Neural crest cell (in vitro differentiated cells): ENCODE results near the gene SORL1-AS1.

ENCODE experiments used
- DNase-seq: peaks from one replicate; pipeline ENCODE4 v3.0.0; 2021; ENCODE audit warnings: low read depth, mixed read lengths, low spot score
- H3K27ac Mint-ChIP-seq: one replicate; pipeline ENCODE4 v1.8.0; 2021; ENCODE audit warnings: mild to moderate bottlenecking, mixed read lengths; ENCODE audit not compliant: unreplicated experiment
- H3K27me3 Mint-ChIP-seq: 2 replicates; pipeline ENCODE4 v1.8.0; 2021; ENCODE audit warnings: low read depth, mild to moderate bottlenecking, mixed read lengths
- H3K36me3 Mint-ChIP-seq: 2 replicates; pipeline ENCODE4 v1.8.0; 2021; ENCODE audit warnings: low read depth, mild to moderate bottlenecking, mixed read lengths
- H3K4me1 Mint-ChIP-seq: 2 replicates; pipeline ENCODE4 v1.8.0; 2021; ENCODE audit warnings: mixed read lengths
- H3K4me3 Mint-ChIP-seq: one replicate; pipeline ENCODE4 v1.8.0; 2021; ENCODE audit warnings: mild to moderate bottlenecking, mixed read lengths
- H3K9me3 Mint-ChIP-seq: 2 replicates; pipeline ENCODE4 v1.8.0; 2021; ENCODE audit warnings: mixed read lengths
- CTCF ChIP-seq: fragments of 200-600 bp; sonication (generic); conservative IDR thresholded peaks from 2 replicates; pipeline ENCODE4 v1.5.0; 2021; ENCODE audit warnings: antibody characterized with exemption, mild to moderate bottlenecking

Gene SORL1-AS1

GRCh38 chr11:121439759-121440158, 13.0 kb downstream of the SORL1-AS1 start:
- Mint-ChIP-seq H3K27me3 (peaks cover 7% of the 10 kb centered on the region), H3K4me3 (no peak overlapping the region), H3K9me3 (no peaks in the 10 kb centered on the region), H3K27ac (no peak overlapping the region), H3K36me3 (no peaks in the 10 kb centered on the region), H3K4me1 (no peaks in the 10 kb centered on the region)
- DNase-seq = no peak
- TF ChIP-seq CTCF = no peak

GRCh38 chr11:121439337-121439736, 13.4 kb downstream of the SORL1-AS1 start:
- no peak overlapping the region for H3K4me3 Mint-ChIP-seq
- peaks cover 8% of the 10 kb centered on the region for H3K27me3 Mint-ChIP-seq
- TF ChIP-seq CTCF = no peak
- no peak for DNase-seq
- H3K27ac Mint-ChIP-seq = no peak overlapping the region
- H3K4me1 Mint-ChIP-seq = no peaks in the 10 kb centered on the region
- H3K9me3 Mint-ChIP-seq = no peaks in the 10 kb centered on the region
- no peaks in the 10 kb centered on the region for H3K36me3 Mint-ChIP-seq

GRCh38 chr11:121437686-121438078, 15.1 kb downstream of the SORL1-AS1 start:
- Mint-ChIP-seq H3K27ac (no peak overlapping the region), H3K9me3 (no peaks in the 10 kb centered on the region), H3K36me3 (no peaks in the 10 kb centered on the region), H3K4me1 (no peaks in the 10 kb centered on the region), H3K4me3 (no peak overlapping the region), H3K27me3 (peaks cover 8% of the 10 kb centered on the region)
- TF ChIP-seq CTCF = no peak
- DNase-seq = no peak

GRCh38 chr11:121437018-121437685, 15.6 kb downstream of the SORL1-AS1 start:
- H3K9me3 Mint-ChIP-seq = no peaks in the 10 kb centered on the region
- no peak for TF ChIP-seq CTCF
- DNase-seq = no peak
- no peak overlapping the region for H3K4me3 Mint-ChIP-seq
- H3K27ac Mint-ChIP-seq = no peak overlapping the region
- H3K36me3 Mint-ChIP-seq = no peaks in the 10 kb centered on the region
- H3K27me3 Mint-ChIP-seq = peaks cover 8% of the 10 kb centered on the region
- no peaks in the 10 kb centered on the region for H3K4me1 Mint-ChIP-seq

GRCh38 chr11:121435551-121436511, 16.9 kb downstream of the SORL1-AS1 start:
- no peak for DNase-seq

More at GRCh38 chr11:121435551-121436511, 16.9 kb downstream of the SORL1-AS1 start:
- Mint-ChIP-seq H3K9me3 (no peaks in the 10 kb centered on the region), H3K4me3 (no peak overlapping the region), H3K27ac (no peak overlapping the region), H3K27me3 (peaks cover 8% of the 10 kb centered on the region), H3K4me1 (no peaks in the 10 kb centered on the region), H3K36me3 (no peaks in the 10 kb centered on the region)
- TF ChIP-seq CTCF = no peak
